Activated T-cell treated with anti-CD3 and anti-CD28 coated beads for 24 hours (primary cell): ENCODE data around the gene SMURF1.

Experiments
- DNase-seq: peaks from one replicate; pipeline ENCODE4 v3.0.0-alpha.2; 2020; ENCODE audit warnings: low read depth

SMURF1 gene

GRCh38 chr7:98985406-98985805 is 158.5 kb downstream of the SMURF1 start:
- DNase-seq = no peak

- DNase-seq = no peak
These were observed 159.8 kb downstream of the SMURF1 start for GRCh38 chr7:98984126-98984525.

GRCh38 chr7:98982686-98983085 is 161.2 kb downstream of the SMURF1 start:
- DNase-seq = no peak

- no peak for DNase-seq
These were observed 162.2 kb downstream of the SMURF1 start for GRCh38 chr7:98981701-98982100.

- DNase-seq = no peak
These were observed 165.2 kb downstream of the SMURF1 start for GRCh38 chr7:98978672-98979071.
